IMR-90 (cell line): ENCODE data around the gene IST1.

Experiments used
- POLR2A ChIP-seq: IDR thresholded peaks from 2 replicates; pipeline ENCODE4 v1.6.1; 2012; ENCODE audit warnings: mild to moderate bottlenecking, low read depth, low read length
- TF ChIP-seq, protein P1 (sequence below): conservative IDR thresholded peaks from 2 replicates; pipeline ENCODE4 v1.5.1; 2012; ENCODE audit warnings: mild to moderate bottlenecking, low read depth, low read length, improper control_type of control experiment
- TF ChIP-seq, protein P2 (sequence below): fragments of 150-350 bp; IDR thresholded peaks from 2 replicates; pipeline ENCODE4 v1.6.1; 2017; ENCODE audit warnings: mild to moderate bottlenecking, antibody characterized with exemption, low read length, low read depth

DNA sequence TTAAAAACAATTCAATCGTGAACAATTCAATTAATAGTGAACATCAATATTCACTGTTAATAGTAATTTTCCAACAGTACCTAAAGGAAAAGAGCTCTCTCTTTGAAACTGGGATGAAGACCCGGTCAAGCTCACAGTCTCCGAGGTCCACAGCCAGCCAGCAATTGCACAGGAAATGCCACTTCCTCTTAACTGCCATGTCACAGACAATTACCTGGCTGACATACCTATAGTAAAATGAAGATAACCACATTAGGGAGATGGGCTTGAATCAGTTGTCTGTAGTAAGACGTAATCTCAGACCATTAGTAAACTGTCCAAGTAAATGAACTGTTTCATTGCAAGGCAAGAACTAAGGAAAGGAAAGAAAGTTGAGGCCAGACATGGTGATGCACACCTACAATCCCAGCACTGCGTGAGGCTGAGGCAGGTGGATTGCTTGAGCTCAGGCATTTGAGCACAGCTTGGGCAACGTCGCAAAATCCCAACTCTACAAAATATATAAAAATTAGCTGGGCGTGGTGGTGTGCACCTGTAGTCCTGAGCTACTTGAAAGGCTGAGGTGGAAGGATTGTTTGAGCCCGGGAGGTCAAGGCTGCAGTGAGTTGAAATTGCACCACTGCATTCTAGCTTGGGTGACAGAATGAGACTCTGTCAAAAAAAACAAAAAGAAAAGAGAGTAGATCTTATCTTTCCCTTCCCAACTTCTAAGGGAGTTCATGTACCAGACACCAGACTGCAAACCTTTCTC is 68.0 kb downstream of the IST1 start:
- TF ChIP-seq, protein P1, sequence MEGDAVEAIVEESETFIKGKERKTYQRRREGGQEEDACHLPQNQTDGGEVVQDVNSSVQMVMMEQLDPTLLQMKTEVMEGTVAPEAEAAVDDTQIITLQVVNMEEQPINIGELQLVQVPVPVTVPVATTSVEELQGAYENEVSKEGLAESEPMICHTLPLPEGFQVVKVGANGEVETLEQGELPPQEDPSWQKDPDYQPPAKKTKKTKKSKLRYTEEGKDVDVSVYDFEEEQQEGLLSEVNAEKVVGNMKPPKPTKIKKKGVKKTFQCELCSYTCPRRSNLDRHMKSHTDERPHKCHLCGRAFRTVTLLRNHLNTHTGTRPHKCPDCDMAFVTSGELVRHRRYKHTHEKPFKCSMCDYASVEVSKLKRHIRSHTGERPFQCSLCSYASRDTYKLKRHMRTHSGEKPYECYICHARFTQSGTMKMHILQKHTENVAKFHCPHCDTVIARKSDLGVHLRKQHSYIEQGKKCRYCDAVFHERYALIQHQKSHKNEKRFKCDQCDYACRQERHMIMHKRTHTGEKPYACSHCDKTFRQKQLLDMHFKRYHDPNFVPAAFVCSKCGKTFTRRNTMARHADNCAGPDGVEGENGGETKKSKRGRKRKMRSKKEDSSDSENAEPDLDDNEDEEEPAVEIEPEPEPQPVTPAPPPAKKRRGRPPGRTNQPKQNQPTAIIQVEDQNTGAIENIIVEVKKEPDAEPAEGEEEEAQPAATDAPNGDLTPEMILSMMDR = no peak
- TF ChIP-seq POLR2A = no peak
- TF ChIP-seq, protein P2, sequence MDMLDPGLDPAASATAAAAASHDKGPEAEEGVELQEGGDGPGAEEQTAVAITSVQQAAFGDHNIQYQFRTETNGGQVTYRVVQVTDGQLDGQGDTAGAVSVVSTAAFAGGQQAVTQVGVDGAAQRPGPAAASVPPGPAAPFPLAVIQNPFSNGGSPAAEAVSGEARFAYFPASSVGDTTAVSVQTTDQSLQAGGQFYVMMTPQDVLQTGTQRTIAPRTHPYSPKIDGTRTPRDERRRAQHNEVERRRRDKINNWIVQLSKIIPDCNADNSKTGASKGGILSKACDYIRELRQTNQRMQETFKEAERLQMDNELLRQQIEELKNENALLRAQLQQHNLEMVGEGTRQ = no peak
